IMR-90 (cell line): ENCODE results near the gene HLA-B. TPM values are rescaled to one million over a fixed set of nuclear protein-coding genes. Genes with fewer than 3 reads are reported as not detected.

Experiments
- ATAC-seq: fragments of 200-7000 bp; cut with Tn5 transposase; 2 replicates; pipeline ENCODE4 v1.9.1; 2020; ENCODE audit warnings: low read depth, mild to moderate bottlenecking, moderate library complexity
- BruUV-seq: library from RNA; stranded (reverse); fragments of 400-500 nt; replicated peaks from 2 replicates; lab custom pipeline; 2021; lab: Mats Ljungman, UMichigan
- CTCF ChIA-PET: fragments of 300-600 bp; formaldehyde crosslinking; extraction: SDS; loops from one replicate; lab custom pipeline; 2021; ENCODE audit warnings: antibody characterized with exemption; lab: Yijun Ruan, JAX
- POLR2A ChIA-PET: fragments of 300-600 bp; sonication (Branson Sonifier 250); formaldehyde crosslinking; loops from one replicate; lab custom pipeline; 2022; ENCODE audit warnings: antibody characterized with exemption; ENCODE audit not compliant: unreplicated experiment; lab: Charles Lee
- DNase-seq: peaks from one replicate; pipeline ENCODE4 v3.0.0; 2013
- H2AFZ ChIP-seq: replicated peaks from 2 replicates; pipeline ENCODE3; 2013; ENCODE audit warnings: low read length, mild to moderate bottlenecking; ENCODE audit not compliant: poor library complexity
- H2AK5ac ChIP-seq: 2 replicates; pipeline ENCODE4 v1.6.1; 2013; ENCODE audit warnings: low read depth, low read length, inconsistent platforms
- H2AK9ac ChIP-seq: replicated peaks from 2 replicates; pipeline ENCODE3; 2013; ENCODE audit warnings: mild to moderate bottlenecking, low read depth, low read length, moderate library complexity; ENCODE audit not compliant: poor library complexity
- H2BK120ac ChIP-seq: 2 replicates; pipeline ENCODE4 v1.6.1; 2013; ENCODE audit warnings: low read depth, low read length, inconsistent platforms
- H2BK15ac ChIP-seq: 3 replicates; pipeline ENCODE4 v1.6.1; 2013; ENCODE audit warnings: low read depth, low read length, inconsistent platforms
- H2BK20ac ChIP-seq: 2 replicates; pipeline ENCODE4 v1.6.1; 2013; ENCODE audit warnings: low read depth, mild to moderate bottlenecking, inconsistent platforms, low read length, moderate library complexity
- H2BK5ac ChIP-seq: 2 replicates; pipeline ENCODE4 v1.6.1; 2013; ENCODE audit warnings: mild to moderate bottlenecking, low read depth, low read length, inconsistent platforms; ENCODE audit not compliant: poor library complexity, severe bottlenecking
- H3K14ac ChIP-seq: replicated peaks from 2 replicates; pipeline ENCODE4 v1.6.1; 2013; ENCODE audit warnings: low read depth, low read length, inconsistent platforms
- H3K18ac ChIP-seq: 2 replicates; pipeline ENCODE4 v1.6.1; 2013; ENCODE audit warnings: low read depth, low read length, control low read depth
- H3K23ac ChIP-seq: 2 replicates; pipeline ENCODE4 v1.6.1; 2013; ENCODE audit warnings: low read depth, low read length, inconsistent platforms
- H3K27ac ChIP-seq: 2 replicates; pipeline ENCODE4 v1.5.1; 2013; ENCODE audit warnings: mild to moderate bottlenecking, control low read depth, low read length; ENCODE audit not compliant: insufficient read depth
- H3K27me3 ChIP-seq: 2 replicates; pipeline ENCODE4 v1.6.1; 2013; ENCODE audit warnings: low read length; ENCODE audit not compliant: control insufficient read depth, insufficient read depth
- H3K36me3 ChIP-seq: 2 replicates; pipeline ENCODE4 v1.6.1; 2013; ENCODE audit warnings: low read length, mixed read lengths; ENCODE audit not compliant: control insufficient read depth, insufficient read depth
- H3K4ac ChIP-seq: 2 replicates; pipeline ENCODE4 v1.6.1; 2013; ENCODE audit warnings: low read depth, low read length, inconsistent platforms
- H3K4me1 ChIP-seq: 2 replicates; pipeline ENCODE4 v1.6.1; 2013; ENCODE audit warnings: low read length, mixed read lengths; ENCODE audit not compliant: control insufficient read depth, insufficient read depth
- H3K4me2 ChIP-seq: 2 replicates; pipeline ENCODE4 v1.6.1; 2013; ENCODE audit warnings: low read depth, mild to moderate bottlenecking, control low read depth, low read length, moderate library complexity
- H3K4me3 ChIP-seq: 2 replicates; pipeline ENCODE4 v1.5.1; 2013; ENCODE audit warnings: low read depth, mild to moderate bottlenecking, control low read depth, low read length, moderate library complexity; ENCODE audit not compliant: insufficient read depth
- H3K56ac ChIP-seq: 2 replicates; pipeline ENCODE4 v1.6.1; 2013; ENCODE audit warnings: low read length, inconsistent platforms; ENCODE audit not compliant: insufficient read depth; ENCODE audit errors: extremely low read depth
- H3K79me1 ChIP-seq, 2 experiments: 2 replicates each; pipeline ENCODE4 v1.6.1; 2013; ENCODE audit warnings: low read length in 2 of 2, inconsistent platforms in 1 of 2, low read depth in 1 of 2
- H3K9ac ChIP-seq: 2 replicates; pipeline ENCODE4 v1.6.1; 2013; ENCODE audit warnings: low read depth, low read length, control low read depth
- H3K9me1 ChIP-seq: 2 replicates; pipeline ENCODE4 v1.6.1; 2013; ENCODE audit warnings: low read length, inconsistent platforms; ENCODE audit not compliant: insufficient read depth
- H3K9me3 ChIP-seq: 2 replicates; pipeline ENCODE4 v1.6.1; 2013; ENCODE audit warnings: low read length; ENCODE audit not compliant: control insufficient read depth, insufficient read depth
- H4K20me1 ChIP-seq: 2 replicates; pipeline ENCODE4 v1.6.1; 2013; ENCODE audit warnings: low read length, inconsistent platforms; ENCODE audit not compliant: insufficient read depth
- H4K5ac ChIP-seq: 2 replicates; pipeline ENCODE4 v1.6.1; 2013; ENCODE audit warnings: mild to moderate bottlenecking, low read depth, low read length, control low read depth
- H4K8ac ChIP-seq, 2 experiments: 2 replicates each; pipeline ENCODE4 v1.6.1; 2013; ENCODE audit warnings: low read depth in 2 of 2, low read length in 2 of 2, control low read depth in 1 of 2, inconsistent platforms in 1 of 2
- H4K91ac ChIP-seq: 2 replicates; pipeline ENCODE4 v1.6.1; 2013; ENCODE audit warnings: low read depth, low read length, inconsistent platforms; ENCODE audit not compliant: insufficient read depth
- FOS ChIP-seq: fragments of 150-350 bp; IDR thresholded peaks from 2 replicates; pipeline ENCODE4 v1.6.1; 2016; ENCODE audit warnings: low read depth, low read length
- NFE2L2 ChIP-seq: fragments of 150-350 bp; IDR thresholded peaks from 2 replicates; pipeline ENCODE4 v1.6.1; 2016; ENCODE audit warnings: low read depth, mild to moderate bottlenecking, low read length
- POLR2A ChIP-seq: IDR thresholded peaks from 2 replicates; pipeline ENCODE4 v1.6.1; 2012; ENCODE audit warnings: mild to moderate bottlenecking, low read depth, low read length
- RAD21 ChIP-seq: IDR thresholded peaks from 2 replicates; pipeline ENCODE4 v1.6.1; 2012; ENCODE audit warnings: low read length, improper control_type of control experiment
- RCOR1 ChIP-seq: IDR thresholded peaks from 2 replicates; pipeline ENCODE4 v1.6.1; 2012; ENCODE audit warnings: mild to moderate bottlenecking, low read length, improper control_type of control experiment; ENCODE audit not compliant: insufficient replicate concordance
- dilution Hi-C: fragments of 300-500 bp; cut with HindIII; formaldehyde crosslinking; loops from one replicate; pipeline ENCODE4 v1.14.3; 2018; ENCODE audit warnings: low sequenced_read_pairs; ENCODE audit not compliant: unreplicated experiment
- in situ Hi-C: fragments of 300-500 bp; cut with MboI; formaldehyde crosslinking; loops from 3 replicates; pipeline ENCODE4 v1.14.3; 2019; ENCODE audit warnings: low sequenced_read_pairs, inconsistent platforms, mixed read lengths
- intact Hi-C: fragments of 100-400 bp; cut with micrococcal nuclease; formaldehyde crosslinking; loops from 2 replicates; pipeline ENCODE4 v1.10.0; 2022
- polyA plus RNA-seq, 3 experiments: library from polyadenylated mRNA; depleted of rRNA; stranded (reverse); fragments of >200 nt; gene quantifications; 2 replicates each; pipeline ENCODE4 v1.2.3, GENCODE V29; 2012; ENCODE audit warnings: low replicate concordance in 1 of 3
- total RNA-seq: library from RNA; depleted of rRNA; stranded (reverse); fragments of >200 nt; gene quantifications from 2 replicates; pipeline ENCODE4 v1.2.3, GENCODE V29; 2012

Gene HLA-B
- total and polyA plus RNA-seq, 2 of the 4 experiments (the other 2 are of a cell fraction), result 44.1 to 309 TPM

- no peak for TF ChIP-seq FOS
These were observed 28.5 kb downstream of the HLA-B start (continued) for GRCh38 chr6:31328355-31328960.

DNA sequence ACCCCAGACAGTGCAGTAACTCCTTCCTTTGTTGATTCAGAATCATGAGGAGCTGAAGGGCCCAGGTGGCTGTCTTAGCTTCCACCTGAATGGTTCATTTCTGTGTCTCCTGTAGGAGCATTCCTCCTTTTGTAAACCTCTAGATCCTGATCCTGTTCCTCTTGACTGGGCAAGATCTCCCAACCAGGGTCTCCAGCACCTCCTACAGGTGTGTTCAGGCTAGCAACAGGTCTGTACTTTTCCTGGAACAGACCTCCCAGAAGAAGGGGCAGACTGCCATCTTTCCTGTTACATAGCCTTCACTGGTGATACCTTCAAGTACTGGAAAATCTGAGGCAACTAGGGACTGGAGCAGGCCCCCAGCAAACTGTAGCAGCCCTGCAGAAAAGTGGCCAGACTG, 35.2 kb downstream of the HLA-B start:
- Histone ChIP-seq H2AK9ac (no peak overlapping the region), H3K18ac (no peak overlapping the region), H4K91ac (no peak overlapping the region), H3K9ac (no peak overlapping the region), H3K27me3 (peaks cover 6% of the 10 kb centered on the region; the same call in 1 of the 2 replicates), H3K4me3 (no peak overlapping the region), H4K8ac (no peak overlapping the region), H3K4ac (no peak overlapping the region), H2BK20ac (no peak overlapping the region), H3K9me3 (no peaks in the 10 kb centered on the region), H4K20me1 (no peaks in the 10 kb centered on the region), H3K9me1 (no peaks in the 10 kb centered on the region), H3K36me3 (no peaks in the 10 kb centered on the region), H3K79me1 (no peaks in the 10 kb centered on the region), H2AFZ (no peak overlapping the region), H2AK5ac (no peak overlapping the region), H3K56ac (no peak overlapping the region), H2BK5ac (no peak overlapping the region), H3K27ac (no peak overlapping the region), H3K4me1 (no peaks in the 10 kb centered on the region), H3K4me2 (no peak overlapping the region), H2BK15ac (no peak overlapping the region), H2BK120ac (no peak overlapping the region), H3K14ac (no peak overlapping the region), H3K23ac (no peak overlapping the region), H4K5ac (no peak overlapping the region)
- CTCF ChIA-PET, result interaction anchor here (0.6 kb wide), 1 partner anchor 22 kb away, joined by 3 read pairs; no protein-coding TSS in a partner anchor
- dilution Hi-C loops, result no loop called here
- DNase-seq (no peak), ATAC-seq (no peak)
- in situ Hi-C loops, result no loop called here
- no TSS peak for BruUV-seq
- POLR2A ChIA-PET, result no interaction called here
- intact Hi-C loops, result no loop called here
- TF ChIP-seq RAD21 (no peak), NFE2L2 (no peak), RCOR1 (no peak), POLR2A (no peak)
